IPS DF 6.9 (cell line): Measurements from ENCODE around the gene CCT3.

Experiments used
- DNase-seq: peaks from one replicate; pipeline ENCODE4 v3.0.0-alpha.2; 2013; ENCODE audit warnings: low read depth, low spot score
- H3K27ac ChIP-seq: one replicate; pipeline ENCODE4 v1.5.1; 2013; ENCODE audit warnings: low read length, control low read depth
- H3K27me3 ChIP-seq: 2 replicates; pipeline ENCODE4 v1.6.1; 2013; ENCODE audit warnings: mild to moderate bottlenecking, low read length; ENCODE audit not compliant: control insufficient read depth, insufficient read depth
- H3K36me3 ChIP-seq: 2 replicates; pipeline ENCODE4 v1.6.1; 2013; ENCODE audit warnings: low read length; ENCODE audit not compliant: control insufficient read depth, insufficient read depth
- H3K4me1 ChIP-seq: 2 replicates; pipeline ENCODE4 v1.6.1; 2013; ENCODE audit warnings: low read length; ENCODE audit not compliant: control insufficient read depth, insufficient read depth
- H3K4me3 ChIP-seq: 2 replicates; pipeline ENCODE4 v1.5.1; 2013; ENCODE audit warnings: mild to moderate bottlenecking, low read length
- H3K9me3 ChIP-seq: 2 replicates; pipeline ENCODE4 v1.6.1; 2013; ENCODE audit warnings: low read length, inconsistent platforms; ENCODE audit not compliant: control insufficient read depth, insufficient read depth
- WGBS: extraction: QIAGEN DNeasy Blood & Tissue Kit; methylation state at CpG from one replicate; pipeline ENCODE4 v1.1.7; 2013; ENCODE audit warnings: mixed read lengths, missing lambda C conversion rate; ENCODE audit not compliant: insufficient read length, insufficient coverage; 5-methylcytosine and 5-hydroxymethylcytosine counted together

CCT3 gene

GRCh38 chr1:156293895-156294294, 44.2 kb downstream of the CCT3 start:
- no peaks in the 10 kb centered on the region for H3K27me3 ChIP-seq
- H3K9me3 ChIP-seq, result no peaks in the 10 kb centered on the region
- H3K4me3 ChIP-seq, result no peak overlapping the region
- no peak overlapping the region for H3K27ac ChIP-seq
- H3K36me3 ChIP-seq, result peaks cover 7% of the 10 kb centered on the region
- no peak for DNase-seq
- peaks cover 5% of the 10 kb centered on the region; the same call in 1 of the 2 replicates for H3K4me1 ChIP-seq
- WGBS, result no CpG with 5 or more reads among the region's 9 CpGs

DNA sequence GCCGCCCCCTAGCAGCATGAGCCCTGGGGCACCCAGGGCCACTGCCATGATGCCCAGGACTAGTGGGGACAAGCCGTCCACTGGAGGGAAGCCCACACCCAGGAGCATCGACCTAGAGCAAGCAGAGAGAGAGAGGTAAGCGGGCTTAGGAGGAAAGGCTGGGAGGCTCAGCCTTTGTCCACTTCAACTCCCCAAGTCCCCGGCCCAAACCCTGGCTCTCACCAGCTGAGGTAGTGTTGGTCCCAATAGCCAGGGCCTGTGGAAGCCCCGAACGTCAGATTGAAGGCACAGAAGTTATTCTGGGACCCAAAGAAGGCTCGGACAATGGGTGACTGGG, 45.0 kb downstream of the CCT3 start:
- WGBS, result no CpG with 5 or more reads among the region's 8 CpGs
- H3K4me3 ChIP-seq, result no peak overlapping the region
- no peaks in the 10 kb centered on the region for H3K27me3 ChIP-seq
- no peak overlapping the region for H3K27ac ChIP-seq
- H3K9me3 ChIP-seq, result no peaks in the 10 kb centered on the region
- H3K36me3 ChIP-seq, result peaks cover 7% of the 10 kb centered on the region
- no peak for DNase-seq
- H3K4me1 ChIP-seq, result peaks cover 5% of the 10 kb centered on the region; the same call in 1 of the 2 replicates

DNA sequence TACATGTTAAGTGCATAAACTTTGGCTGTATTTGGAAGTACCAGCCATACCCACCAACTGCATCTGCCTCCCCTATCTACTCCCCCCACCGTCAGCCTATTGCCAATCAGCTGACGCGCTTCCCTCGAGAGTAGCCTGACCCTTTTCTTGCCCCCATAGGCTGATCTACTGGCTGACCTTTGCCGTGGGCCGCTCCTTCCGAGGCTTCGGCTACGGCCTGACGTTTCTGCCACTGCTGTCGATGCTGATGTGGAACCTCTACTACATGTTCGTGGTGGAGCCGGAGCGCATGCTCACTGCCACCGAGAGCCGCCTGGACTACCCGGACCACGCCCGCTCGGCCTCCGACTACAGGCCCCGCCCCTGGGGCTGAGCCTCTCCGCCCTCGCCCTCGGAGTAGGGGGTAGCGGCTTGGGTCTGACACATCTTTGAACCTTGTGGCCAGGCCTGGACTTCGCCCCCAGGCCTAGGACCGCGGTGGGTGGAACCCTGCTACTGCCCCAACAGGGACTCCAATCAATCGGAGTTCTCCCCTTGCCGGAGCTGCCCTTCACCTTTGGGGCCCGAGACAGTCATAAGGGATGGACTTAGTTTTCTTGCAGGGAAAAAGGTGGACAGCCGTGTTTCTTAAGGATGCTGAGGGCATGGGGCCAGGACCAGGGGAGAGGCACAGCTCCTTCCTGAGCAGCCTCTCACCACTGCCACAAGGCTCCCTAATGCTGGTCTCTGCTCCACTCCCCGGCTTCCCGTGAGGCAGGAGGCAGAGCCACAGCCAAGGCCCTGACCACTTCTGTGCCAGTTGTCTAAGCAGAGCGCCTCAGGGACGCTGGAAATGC, 46.6 kb downstream of the CCT3 start:
- Histone ChIP-seq H3K36me3 (peaks cover 7% of the 10 kb centered on the region), H3K27me3 (no peaks in the 10 kb centered on the region), H3K4me1 (peaks cover 5% of the 10 kb centered on the region; the same call in 1 of the 2 replicates), H3K9me3 (no peaks in the 10 kb centered on the region), H3K4me3 (peak overlapping the region; percentile 25; the same call in 1 of the 2 replicates), H3K27ac (no peak overlapping the region)
- WGBS, result no CpG with 5 or more reads among the region's 37 CpGs
- peak; percentile 85 for DNase-seq

DNA sequence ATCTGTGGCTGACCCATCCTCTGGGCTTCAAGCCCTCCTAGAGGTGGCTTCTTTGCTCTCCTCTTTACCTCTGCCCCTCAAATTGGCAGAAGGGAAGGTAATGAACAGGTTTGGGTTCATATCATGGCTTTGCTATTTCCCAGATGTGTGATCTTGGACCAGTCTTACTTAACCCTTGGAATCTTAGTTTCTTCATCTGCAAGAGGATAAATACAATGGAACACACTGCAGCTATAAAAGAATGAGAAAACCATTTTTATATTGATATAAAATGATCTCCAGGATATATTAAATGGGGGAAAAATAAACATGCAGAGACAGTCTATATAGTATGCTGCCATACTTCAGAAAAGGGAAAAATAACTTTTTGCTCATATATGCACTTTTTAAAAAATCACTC, 48.2 kb downstream of the CCT3 start:
- DNase-seq, result no peak
- Histone ChIP-seq H3K27ac (no peak overlapping the region), H3K36me3 (peaks cover 9% of the 10 kb centered on the region), H3K9me3 (no peaks in the 10 kb centered on the region), H3K27me3 (no peaks in the 10 kb centered on the region), H3K4me1 (peaks cover 2% of the 10 kb centered on the region; the same call in 1 of the 2 replicates), H3K4me3 (no peak overlapping the region)

GRCh38 chr1:156286061-156286460, 52.0 kb downstream of the CCT3 start:
- no CpG with 5 or more reads among the region's 8 CpGs for WGBS
- DNase-seq, result no peak
- no peaks in the 10 kb centered on the region for H3K27me3 ChIP-seq
- 0 out of 2 replicates have a peak, but pooled peaks cover 2% of the 10 kb centered on the region for H3K36me3 ChIP-seq
- H3K9me3 ChIP-seq, result no peaks in the 10 kb centered on the region
- no peak overlapping the region for H3K27ac ChIP-seq
- H3K4me3 ChIP-seq, result no peak overlapping the region
- H3K4me1 ChIP-seq, result no peaks in the 10 kb centered on the region

DNA sequence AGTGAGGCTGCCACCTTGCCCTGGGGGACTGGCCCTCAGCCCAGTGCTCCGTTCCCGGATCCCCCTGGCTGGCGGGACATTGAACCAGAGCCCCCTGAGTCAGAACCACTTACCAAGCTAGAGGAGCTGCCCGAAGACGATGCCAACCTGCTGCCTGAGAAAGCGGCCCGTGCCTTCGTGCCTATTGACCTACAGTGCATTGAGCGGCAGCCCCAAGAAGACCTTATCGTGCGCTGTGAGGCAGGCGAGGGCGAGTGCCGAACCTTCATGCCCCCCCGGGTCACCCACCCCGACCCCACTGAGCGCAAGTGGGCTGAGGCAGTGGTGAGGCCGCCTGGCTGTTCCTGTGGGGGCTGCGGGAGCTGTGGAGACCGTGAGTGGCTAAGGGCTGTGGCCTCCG, 52.7 kb downstream of the CCT3 start:
- H3K36me3 ChIP-seq, result 0 out of 2 replicates have a peak, but pooled peaks cover 2% of the 10 kb centered on the region
- DNase-seq, result no peak

DNA sequence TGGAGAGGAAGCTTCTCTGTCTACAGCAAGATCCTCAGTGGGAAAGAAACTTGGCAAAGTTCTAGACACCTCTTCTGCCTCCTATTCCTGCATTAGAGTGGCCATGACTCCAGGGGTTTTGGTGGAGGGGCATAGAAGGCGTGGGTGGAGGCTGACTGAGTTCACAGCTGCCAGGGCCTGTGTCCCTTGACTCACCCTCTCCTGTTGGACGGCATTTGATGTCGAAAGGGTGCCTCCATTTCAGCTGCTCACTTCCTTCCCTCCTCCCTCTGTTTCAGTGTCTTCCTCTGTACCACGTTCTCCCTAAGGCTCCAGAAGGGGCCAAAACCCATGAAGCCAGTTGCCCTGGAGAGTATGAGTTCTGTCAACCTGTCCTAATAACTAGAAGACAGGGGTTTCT, 53.3 kb downstream of the CCT3 start:
- WGBS, result no CpG with 5 or more reads among the region's 4 CpGs
- no peaks in the 10 kb centered on the region for H3K27me3 ChIP-seq
- DNase-seq, result no peak
- H3K4me3 ChIP-seq, result no peak overlapping the region
- no peaks in the 10 kb centered on the region for H3K9me3 ChIP-seq
- no peaks in the 10 kb centered on the region for H3K4me1 ChIP-seq
- H3K36me3 ChIP-seq, result 0 out of 2 replicates have a peak, but pooled peaks cover 2% of the 10 kb centered on the region
- H3K27ac ChIP-seq, result no peak overlapping the region

More for the DNA sequence above, 52.7 kb downstream of the CCT3 start:
- Histone ChIP-seq H3K4me1 (no peaks in the 10 kb centered on the region), H3K4me3 (no peak overlapping the region), H3K9me3 (no peaks in the 10 kb centered on the region), H3K27ac (no peak overlapping the region), H3K27me3 (no peaks in the 10 kb centered on the region)
- WGBS, result no CpG with 5 or more reads among the region's 21 CpGs

DNA sequence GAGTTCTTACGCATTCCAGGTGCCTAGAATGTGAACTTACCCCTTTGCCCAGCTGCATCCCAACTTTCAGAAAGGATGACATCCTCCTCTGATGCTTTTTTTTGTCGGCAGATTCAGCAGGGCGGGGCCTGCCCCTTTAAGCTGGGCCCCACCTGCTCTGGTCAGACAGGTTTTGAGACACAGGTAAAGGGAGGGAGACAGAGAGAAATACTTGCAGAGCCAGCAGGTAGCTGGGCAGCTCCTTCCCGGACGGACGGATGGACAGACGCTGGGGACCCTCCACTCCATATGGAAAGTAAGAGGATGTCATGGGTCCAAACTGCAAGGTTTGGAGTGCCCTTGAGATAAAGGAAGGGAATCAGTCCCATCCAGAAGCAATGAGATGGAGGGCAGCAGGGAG, 54.0 kb downstream of the CCT3 start, which contains the start of gene TMEM79:
Gene TMEM79, plus strand, starts transcription at position 214 of the 400 bp plus-strand sequence. CDS start 902 bp downstream, outside the sequence.
- WGBS, result no CpG with 5 or more reads among the region's 7 CpGs
- H3K27me3 ChIP-seq, result no peaks in the 10 kb centered on the region
- no peak for DNase-seq
- no peak within 1 kb of the TSS for H3K27ac ChIP-seq
- H3K9me3 ChIP-seq, result no peaks in the 10 kb centered on the region
- H3K4me1 ChIP-seq, result no peaks in the 10 kb centered on the region
- 0 out of 2 replicates have a peak, but pooled peaks cover 2% of the 10 kb centered on the region for H3K36me3 ChIP-seq
- H3K4me3 ChIP-seq, result peak within 1 kb of the TSS; percentile 44; the same call in 1 of the 2 replicates

DNA sequence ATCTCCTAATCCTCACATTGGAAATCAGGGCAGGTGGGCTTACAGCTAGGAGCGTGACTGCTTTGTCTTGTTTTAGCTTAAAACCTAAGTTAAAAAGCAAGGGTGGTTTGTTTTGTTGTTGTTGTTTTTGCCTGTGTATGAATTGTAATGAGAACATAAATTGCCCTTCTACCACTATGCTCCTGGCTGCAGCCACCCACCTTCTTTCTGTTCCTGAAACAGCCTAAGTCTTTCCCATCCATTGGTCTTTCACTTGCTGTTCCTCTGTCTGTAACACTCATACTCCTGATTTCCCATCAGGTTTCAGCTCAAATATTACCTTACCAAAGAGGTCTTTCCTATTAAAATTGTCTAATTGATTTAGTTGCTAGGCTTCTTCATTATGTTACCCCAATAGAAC, 54.6 kb downstream of the CCT3 start:
- no peaks in the 10 kb centered on the region for H3K27me3 ChIP-seq
- peaks cover 6% of the 10 kb centered on the region; the same call in 1 of the 2 replicates for H3K36me3 ChIP-seq
- H3K27ac ChIP-seq, result no peak overlapping the region
- H3K4me3 ChIP-seq, result peak overlapping the region; percentile 44; the same call in 1 of the 2 replicates
- H3K9me3 ChIP-seq, result no peaks in the 10 kb centered on the region
- no peaks in the 10 kb centered on the region for H3K4me1 ChIP-seq
- no peak for DNase-seq
- no CpG with 5 or more reads among the region's 1 CpG for WGBS

DNA sequence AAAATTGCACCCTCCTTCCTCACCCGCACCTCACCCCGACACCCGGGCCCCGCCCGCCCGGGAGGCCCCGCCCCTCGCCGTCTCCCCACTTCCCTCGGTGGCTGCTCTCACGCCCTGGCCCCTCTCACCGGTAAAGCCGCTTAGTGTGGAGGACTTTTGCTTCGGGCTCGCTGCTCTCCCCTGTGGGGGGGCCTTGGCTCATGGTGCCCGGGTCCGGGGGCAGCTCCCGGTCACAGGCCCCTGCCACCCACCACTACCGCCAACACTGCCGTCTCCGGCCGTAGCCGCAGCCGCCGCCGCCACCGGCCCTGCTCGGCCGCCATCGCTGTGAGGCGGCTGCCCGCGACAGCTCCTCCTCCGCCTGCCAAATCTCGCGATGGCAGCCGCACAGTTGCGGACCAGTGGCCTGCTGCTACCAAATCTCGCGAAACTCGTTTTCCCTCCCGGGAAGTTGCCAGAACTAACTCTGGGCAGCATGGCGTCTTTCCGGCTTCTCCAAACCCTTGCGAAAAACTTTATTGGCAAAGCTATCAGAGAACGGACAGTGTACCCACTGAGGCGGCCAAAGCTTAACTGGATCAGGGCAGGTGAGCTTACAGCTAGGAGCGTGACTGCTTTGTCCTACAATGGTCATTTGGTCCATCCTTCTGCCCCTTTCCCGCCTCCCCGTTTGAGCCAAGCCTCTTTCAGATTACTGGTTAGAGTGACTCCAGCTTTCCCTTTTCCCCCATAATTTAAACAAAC, 55.4 kb downstream of the CCT3 start, which contains the start of gene SMG5:
Gene SMG5, minus strand, starts transcription at position 347 of the 744 bp plus-strand sequence. Its CDS starts 145 bp downstream, at position 202.
- DNase-seq, result peak; percentile 99
- no peak within 1 kb of the TSS for H3K27ac ChIP-seq
- no peaks in the 10 kb centered on the region for H3K9me3 ChIP-seq
- no peaks in the 10 kb centered on the region for H3K4me1 ChIP-seq
- H3K36me3 ChIP-seq, result peaks cover 10% of the 10 kb centered on the region; the same call in 1 of the 2 replicates
- H3K4me3 ChIP-seq, result peak within 1 kb of the TSS; percentile 88
- no peaks in the 10 kb centered on the region for H3K27me3 ChIP-seq
- no CpG with 5 or more reads among the region's 50 CpGs for WGBS
